ENCODE results near the gene TNS4.

DNA sequence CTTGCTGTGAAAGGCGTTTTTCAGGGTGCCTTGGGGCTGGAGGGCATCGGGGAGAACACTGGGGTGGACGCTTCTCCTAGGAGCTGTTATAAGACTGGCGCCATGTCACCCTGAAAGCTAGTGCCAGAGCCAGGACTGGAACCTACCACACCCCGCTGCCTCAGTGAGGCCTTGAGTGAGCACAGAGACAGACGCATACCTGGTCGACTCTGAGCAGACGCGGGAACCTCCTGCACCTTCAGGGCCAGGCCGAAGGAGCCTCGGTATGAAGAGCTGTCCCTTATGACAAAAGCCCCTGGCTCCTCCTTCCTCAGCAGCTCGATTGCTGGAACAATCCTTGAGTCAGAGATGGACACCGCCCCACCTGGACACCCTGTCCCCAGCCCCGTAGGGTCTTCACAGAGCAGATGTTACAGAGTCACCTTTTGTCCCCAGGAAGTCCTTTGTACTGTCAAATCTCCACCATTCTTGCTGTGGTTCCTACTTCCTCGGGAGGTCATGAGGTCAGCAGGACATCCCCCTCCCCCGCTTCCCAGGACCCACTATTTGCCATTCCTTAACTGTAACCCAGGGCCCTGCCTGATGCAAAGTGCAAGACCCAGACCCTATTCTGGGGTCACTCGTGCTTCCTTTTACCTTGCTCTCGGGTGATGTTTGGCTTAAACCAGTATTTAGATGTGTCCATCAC is 17.0 kb downstream of the TNS4 start:
- TF ChIP-seq, protein P1, sequence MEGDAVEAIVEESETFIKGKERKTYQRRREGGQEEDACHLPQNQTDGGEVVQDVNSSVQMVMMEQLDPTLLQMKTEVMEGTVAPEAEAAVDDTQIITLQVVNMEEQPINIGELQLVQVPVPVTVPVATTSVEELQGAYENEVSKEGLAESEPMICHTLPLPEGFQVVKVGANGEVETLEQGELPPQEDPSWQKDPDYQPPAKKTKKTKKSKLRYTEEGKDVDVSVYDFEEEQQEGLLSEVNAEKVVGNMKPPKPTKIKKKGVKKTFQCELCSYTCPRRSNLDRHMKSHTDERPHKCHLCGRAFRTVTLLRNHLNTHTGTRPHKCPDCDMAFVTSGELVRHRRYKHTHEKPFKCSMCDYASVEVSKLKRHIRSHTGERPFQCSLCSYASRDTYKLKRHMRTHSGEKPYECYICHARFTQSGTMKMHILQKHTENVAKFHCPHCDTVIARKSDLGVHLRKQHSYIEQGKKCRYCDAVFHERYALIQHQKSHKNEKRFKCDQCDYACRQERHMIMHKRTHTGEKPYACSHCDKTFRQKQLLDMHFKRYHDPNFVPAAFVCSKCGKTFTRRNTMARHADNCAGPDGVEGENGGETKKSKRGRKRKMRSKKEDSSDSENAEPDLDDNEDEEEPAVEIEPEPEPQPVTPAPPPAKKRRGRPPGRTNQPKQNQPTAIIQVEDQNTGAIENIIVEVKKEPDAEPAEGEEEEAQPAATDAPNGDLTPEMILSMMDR (IDR thresholded peaks at IDR 0.05) = no peak
- TF ChIP-seq EZH2 (IDR thresholded peaks at IDR 0.05) (no peak), EZH2phosphoT487 (IDR thresholded peaks at IDR 0.05) (no peak)
